Measurements from ENCODE around the gene ICAM4. TPM values are rescaled to one million over a fixed set of nuclear protein-coding genes. Genes with fewer than 3 reads are reported as not detected.
"Not testable (repeated sequence)": the region's sequence is repeated elsewhere in the genome, so short reads cannot be mapped to it uniquely, and the experiment has no call there.

The ICAM4 gene
- total RNA-seq, 1 experiment from 2014 or later = 0.52 TPM

- intact Hi-C loops (cut with micrococcal nuclease; ENCODE audit: unreplicated experiment) = loop anchor here (5.0 kb wide), 1 partner anchor 48 kb away; the partner anchor contains the start of gene TYK2
- CTCF ChIA-PET = interaction anchor here (0.6 to 0.8 kb wide), 3 partner anchors 52 to 79 kb away, joined by 3 to 6 read pairs (median 4); no protein-coding TSS in a partner anchor
- Histone ChIP-seq H3K9me3 (ENCODE audit: insufficient read depth, low read depth) (no peaks in the 10 kb centered on the region), H3K9me2 (ENCODE audit: insufficient read depth) (no peaks in the 10 kb centered on the region), H3K27me3 (ENCODE audit: insufficient read depth, low read depth) (no peaks in the 10 kb centered on the region), H3K4me2 (peak overlapping the region; percentile 99), H3K27ac (no peak overlapping the region), H3F3A (ENCODE audit: insufficient read depth, low read depth) (peaks cover 8% of the 10 kb centered on the region; the same call in 1 of the 2 replicates), H3K4me1 (replicated peaks; ENCODE audit: insufficient read depth) (peaks cover 10% of the 10 kb centered on the region), H4K20me1 (ENCODE audit: insufficient read depth) (peaks cover 9% of the 10 kb centered on the region), H2AFZ (peak overlapping the region; percentile 95), H3K79me2 (ENCODE audit: low read depth) (peaks cover 29% of the 10 kb centered on the region), H3K36me3 (ENCODE audit: low read depth) (0 out of 2 replicates have a peak, but pooled peaks cover 8% of the 10 kb centered on the region), H3K4me3 (peak overlapping the region; percentile 78)
- POLR2A ChIA-PET (ENCODE audit: unreplicated experiment) = interaction anchor here (0.5 to 1.2 kb wide), 9 partner anchors 12 to 192 kb away, joined by 3 to 9 read pairs (median 6); partner anchors contain the start of genes ICAM1 and ICAM5
- TF ChIP-seq CTCF (conservative IDR thresholded peaks at IDR 0.05) (no peak; the same call in 1 of the 2 replicates), EZH2 (IDR thresholded peaks at IDR 0.05; ENCODE audit: low read depth) (no peak)
- DNase-seq = peak; percentile 94 to 98
- no TSS peak for BruUV-seq (replicated peaks)
These were observed 48.0 kb downstream of the ICAM4 start for GRCh38 chr19:10334588-10335351.

GRCh38 chr19:10335352-10335985, 48.7 kb downstream of the ICAM4 start:
- intact Hi-C loops (cut with micrococcal nuclease; ENCODE audit: unreplicated experiment) = no loop called here
- H3K27ac ChIP-seq = no peak overlapping the region

GRCh38 chr19:10336725-10337124, 50.0 kb downstream of the ICAM4 start:
- H3K4me2 ChIP-seq; POLR2A ChIA-PET (ENCODE audit: unreplicated experiment): not testable (repeated sequence)
- CTCF ChIA-PET = interaction anchor here (0.6 kb wide), 1 partner anchor 59 kb away, joined by 5 read pairs; no protein-coding TSS in a partner anchor

More at GRCh38 chr19:10335352-10335985, 48.7 kb downstream of the ICAM4 start:
- DNase-seq = no peak
- H3K9me2 ChIP-seq (ENCODE audit: insufficient read depth) = no peaks in the 10 kb centered on the region
- CTCF ChIA-PET = interaction anchor here (0.6 kb wide), 1 partner anchor 53 kb away, joined by 6 read pairs; no protein-coding TSS in a partner anchor
- peak overlapping the region; percentile 99 for H3K4me2 ChIP-seq
- H3K27me3 ChIP-seq (ENCODE audit: insufficient read depth, low read depth) = no peaks in the 10 kb centered on the region
- H3K4me1 ChIP-seq (replicated peaks; ENCODE audit: insufficient read depth) = peaks cover 10% of the 10 kb centered on the region
- peaks cover 24% of the 10 kb centered on the region for H3K79me2 ChIP-seq (ENCODE audit: low read depth)
- H3F3A ChIP-seq (ENCODE audit: insufficient read depth, low read depth) = peaks cover 6% of the 10 kb centered on the region; the same call in 1 of the 2 replicates
- H3K4me3 ChIP-seq = peak overlapping the region; percentile 78; the same call in 1 of the 2 replicates
- peak overlapping the region; percentile 95; the same call in 1 of the 2 replicates for H2AFZ ChIP-seq
- POLR2A ChIA-PET (ENCODE audit: unreplicated experiment) = interaction anchor here (1.1 to 1.2 kb wide), 2 partner anchors 64 to 66 kb away, joined by 6 to 7 read pairs; partner anchors contain the start of gene ICAM1
- 0 out of 2 replicates have a peak, but pooled peaks cover 3% of the 10 kb centered on the region for H3K36me3 ChIP-seq (ENCODE audit: low read depth)
- peaks cover 7% of the 10 kb centered on the region for H4K20me1 ChIP-seq (ENCODE audit: insufficient read depth)
- BruUV-seq (replicated peaks) = no TSS peak
- no peaks in the 10 kb centered on the region for H3K9me3 ChIP-seq (ENCODE audit: insufficient read depth, low read depth)
- TF ChIP-seq EZH2 (IDR thresholded peaks at IDR 0.05; ENCODE audit: low read depth) (no peak), CTCF (conservative IDR thresholded peaks at IDR 0.05) (no peak)

More at GRCh38 chr19:10336725-10337124, 50.0 kb downstream of the ICAM4 start:
- H3K27ac ChIP-seq; H3K4me3 ChIP-seq; H3K27me3 ChIP-seq (ENCODE audit: insufficient read depth, low read depth); H3K9me2 ChIP-seq (ENCODE audit: insufficient read depth); intact Hi-C loops (cut with micrococcal nuclease; ENCODE audit: unreplicated experiment); H2AFZ ChIP-seq; DNase-seq; H3K9me3 ChIP-seq (ENCODE audit: insufficient read depth, low read depth); H3K36me3 ChIP-seq (ENCODE audit: low read depth); H3F3A ChIP-seq (ENCODE audit: insufficient read depth, low read depth); BruUV-seq (replicated peaks); H4K20me1 ChIP-seq (ENCODE audit: insufficient read depth); H3K4me1 ChIP-seq (replicated peaks; ENCODE audit: insufficient read depth): not testable (repeated sequence)
- peaks cover 14% of the 10 kb centered on the region for H3K79me2 ChIP-seq (ENCODE audit: low read depth)

Other genes with a start within 250 kb of the ICAM4 start
- 25.6 and 30.6 TPM in 2 replicates for gene SHFL, start 200.6 kb upstream of the ICAM4 start, total RNA-seq (2021)
- not detected in 2 replicates for gene ANGPTL6, start 184.3 kb upstream of the ICAM4 start, total RNA-seq (2021)
- gene PPAN, start 180.6 kb upstream of the ICAM4 start, total RNA-seq (2021) = 38.4 and 41.0 TPM in 2 replicates
- 23.7 and 27.4 TPM in 2 replicates for gene P2RY11, start 175.3 kb upstream of the ICAM4 start, total RNA-seq (2021)
- gene EIF3G, start 167.1 kb upstream of the ICAM4 start, total RNA-seq (2021) = 195 and 234 TPM in 2 replicates
- 111 and 117 TPM in 2 replicates for gene DNMT1, start 92.0 kb upstream of the ICAM4 start, total RNA-seq (2021)
- 6.9 and 7.3 TPM in 2 replicates for gene S1PR2, start 55.6 kb upstream of the ICAM4 start, total RNA-seq (2021)
- 96.4 and 98.2 TPM in 2 replicates for gene MRPL4, start 34.7 kb upstream of the ICAM4 start, total RNA-seq (2021)
- 23.8 and 32.9 TPM in 2 replicates for gene ICAM1, start 15.8 kb upstream of the ICAM4 start, total RNA-seq (2021)
- gene ICAM5, start 3.0 kb downstream of the ICAM4 start, total RNA-seq (2021) = 19.2 and 24.0 TPM in 2 replicates
- gene ZGLP1, start 22.9 kb downstream of the ICAM4 start, total RNA-seq (2021) = 7.5 and 10.2 TPM in 2 replicates
- 23.1 and 29.2 TPM in 2 replicates for gene FDX2, start 29.1 kb downstream of the ICAM4 start, total RNA-seq (2021)
- gene RAVER1, start 46.6 kb downstream of the ICAM4 start, total RNA-seq (2021) = 52.9 and 83.9 TPM in 2 replicates
- 14.0 and 22.7 TPM in 2 replicates for gene ICAM3, start 52.7 kb downstream of the ICAM4 start, total RNA-seq (2021)
- 94.7 and 102 TPM in 2 replicates for gene TYK2, start 93.6 kb downstream of the ICAM4 start, total RNA-seq (2021)
- 156 and 191 TPM in 2 replicates for gene CDC37, start 116.6 kb downstream of the ICAM4 start, total RNA-seq (2021)
- 8.9 and 10.4 TPM in 2 replicates for gene PDE4A, start 133.6 kb downstream of the ICAM4 start, total RNA-seq (2021)
- 154 and 170 TPM in 2 replicates for gene KEAP1, start 216.4 kb downstream of the ICAM4 start, total RNA-seq (2021)
- gene S1PR5, start 230.5 kb downstream of the ICAM4 start, total RNA-seq (2021) = 7.9 and 9.5 TPM in 2 replicates